T-cell (primary cell): Measurements from ENCODE around the gene ADAP1. TPM values are rescaled to one million over a fixed set of nuclear protein-coding genes. Genes with fewer than 3 reads are reported as not detected.

ENCODE experiments used
- ATAC-seq, 4 experiments: fragments of 200-7000 bp in 3 of 4; fragments of 150-1000 bp in 1 of 4; cut with Tn5 transposase; replicated peaks in 1 of 4; 1 replicate in 3 of 4; 2 replicates in 1 of 4; pipeline ENCODE4 v1.10.0; 2021; ENCODE audit warnings: moderate library complexity in 3 of 4, mild to moderate bottlenecking in 2 of 4, moderate number of reproducible peaks in 1 of 4
- CTCF ChIA-PET, 2 donors: fragments of 300-600 bp; sonication (Branson Sonifier 250); formaldehyde crosslinking; loops; one replicate each; lab custom pipeline; 2022; ENCODE audit warnings: antibody characterized with exemption in 2 of 2; lab: Charles Lee
- POLR2A ChIA-PET, 2 donors: fragments of 300-600 bp; sonication (Branson Sonifier 250); formaldehyde crosslinking; loops; one replicate each; lab custom pipeline; 2022; ENCODE audit warnings: antibody characterized with exemption in 2 of 2; lab: Charles Lee
- DNase-seq, 35 experiments: peaks; one replicate each; pipeline versions ENCODE4 v3.0.0 to v3.0.0-alpha.2; 2013 to 2023
- H3K27ac ChIP-seq: one replicate; pipeline ENCODE4 v1.5.1; 2013; ENCODE audit warnings: low read length
- H3K27me3 ChIP-seq, 2 experiments: replicated peaks in 1 of 2; 1 replicate in 1 of 2; 2 replicates in 1 of 2; pipeline versions ENCODE4 v1.6.1 to v1.7.0; 2013; ENCODE audit warnings: low read length in 1 of 2, mixed read lengths in 1 of 2; ENCODE audit not compliant: control insufficient read depth in 2 of 2, insufficient read depth in 2 of 2; ENCODE audit errors: extremely low read depth in 1 of 2
- H3K36me3 ChIP-seq, 2 donors: 1 replicate in 1 of 2; 2 replicates in 1 of 2; pipeline versions ENCODE4 v1.6.1 to v1.7.0; 2013; ENCODE audit warnings: low read length in 1 of 2; ENCODE audit not compliant: control insufficient read depth in 2 of 2, insufficient read depth in 1 of 2; ENCODE audit errors: extremely low read depth in 1 of 2
- H3K4me1 ChIP-seq, 2 experiments: 1 replicate in 1 of 2; 2 replicates in 1 of 2; pipeline versions ENCODE4 v1.6.1 to v1.7.0; 2013; ENCODE audit warnings: low read length in 2 of 2, mixed read lengths in 1 of 2; ENCODE audit not compliant: insufficient read depth in 2 of 2, control insufficient read depth in 1 of 2; ENCODE audit errors: extremely low read depth in 1 of 2
- H3K4me3 ChIP-seq, 2 donors: 1 replicate in 1 of 2; 2 replicates in 1 of 2; pipeline versions ENCODE4 v1.5.1 to v1.7.0; 2013; ENCODE audit warnings: mild to moderate bottlenecking in 2 of 2, low read length in 1 of 2, moderate library complexity in 1 of 2; ENCODE audit not compliant: control insufficient read depth in 1 of 2; ENCODE audit errors: extremely low read depth in 1 of 2
- H3K9me3 ChIP-seq: 2 replicates; pipeline ENCODE4 v1.7.0; 2013
- H3K27ac Mint-ChIP-seq, 2 donors: one replicate each; pipeline ENCODE4 v1.8.0; 2020 to 2021; ENCODE audit warnings: mild to moderate bottlenecking in 2 of 2, mixed read lengths in 2 of 2
- H3K27me3 Mint-ChIP-seq, 2 donors: one replicate each; pipeline ENCODE4 v1.8.0; 2021 to 2022; ENCODE audit warnings: mixed read lengths in 2 of 2
- H3K36me3 Mint-ChIP-seq: one replicate; pipeline ENCODE4 v1.8.0; 2021; ENCODE audit warnings: mixed read lengths
- H3K4me1 Mint-ChIP-seq, 3 donors: one replicate each; pipeline ENCODE4 v1.8.0; 2020 to 2022; ENCODE audit warnings: mixed read lengths in 3 of 3, mild to moderate bottlenecking in 1 of 3
- H3K4me3 Mint-ChIP-seq, 3 donors: one replicate each; pipeline ENCODE4 v1.8.0; 2020 to 2022; ENCODE audit warnings: mild to moderate bottlenecking in 3 of 3, mixed read lengths in 3 of 3, moderate library complexity in 3 of 3
- H3K9me3 Mint-ChIP-seq, 3 donors: one replicate each; pipeline ENCODE4 v1.8.0; 2020 to 2022; ENCODE audit warnings: mixed read lengths in 3 of 3
- WGBS: methylation state at CpG from one replicate; pipeline ENCODE4 v1.1.5; 2013; ENCODE audit warnings: missing lambda C conversion rate; ENCODE audit not compliant: insufficient coverage; 5-methylcytosine and 5-hydroxymethylcytosine counted together
- total RNA-seq, 35 experiments: library from RNA in 6 of 35; stranded (reverse) in 6 of 35; fragments of 120-200 nt in 1 of 35; gene quantifications; one replicate each; pipeline versions ENCODE4 v1.2.1 to v1.2.4 and lab custom pipeline; 2013 to 2026

The ADAP1 gene
- total RNA-seq, 5 donors from 2014 or later (not counting 1 experiment from before 2014, with no cell fraction given) = 10.6 to 26.9 (median 23.5) TPM

DNA sequence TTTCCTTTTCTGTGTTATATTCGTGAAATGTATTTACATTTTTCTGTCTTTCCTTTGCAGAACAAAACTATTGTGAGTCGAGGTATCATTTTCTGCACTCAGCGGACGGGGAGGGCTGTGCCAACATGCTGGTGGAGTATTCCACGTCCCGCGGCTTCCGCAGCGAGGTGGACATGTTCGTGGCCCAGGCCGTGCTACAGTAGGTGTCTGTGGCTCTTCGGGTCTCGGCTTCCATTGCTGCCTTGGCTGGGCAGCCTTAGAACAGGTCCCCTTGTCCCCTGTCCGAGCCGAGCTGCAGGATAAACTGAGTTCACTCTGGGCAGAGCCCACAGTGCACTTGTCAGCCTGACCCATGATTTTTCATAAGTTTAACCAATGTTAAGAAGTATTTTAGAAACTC lies 63.6 kb downstream of the ADAP1 start:
- Mint-ChIP-seq H3K4me1 (peaks cover 0 to 2% (median 0%) of the 10 kb centered on the region in 3 donors), H3K27me3 (no peaks in the 10 kb centered on the region), H3K36me3 (peaks cover 38% of the 10 kb centered on the region), H3K9me3 (no peaks in the 10 kb centered on the region), H3K4me3 (no peak overlapping the region), H3K27ac (no peak overlapping the region)
- Histone ChIP-seq H3K9me3 (no peaks in the 10 kb centered on the region), H3K27ac (no peak overlapping the region), H3K27me3 (no peaks in the 10 kb centered on the region), H3K36me3 (peaks cover 43 to 87% of the 10 kb centered on the region in 2 donors), H3K4me3 (no peak overlapping the region), H3K4me1 (peaks cover 0 to 3% of the 10 kb centered on the region in 2 experiments)
- ATAC-seq (no peak), DNase-seq (no peak)
- ChIA-PET CTCF (no interaction called here), POLR2A (no interaction called here)
- WGBS = 98% methylated on average over 12 of the region's 15 CpGs

DNA sequence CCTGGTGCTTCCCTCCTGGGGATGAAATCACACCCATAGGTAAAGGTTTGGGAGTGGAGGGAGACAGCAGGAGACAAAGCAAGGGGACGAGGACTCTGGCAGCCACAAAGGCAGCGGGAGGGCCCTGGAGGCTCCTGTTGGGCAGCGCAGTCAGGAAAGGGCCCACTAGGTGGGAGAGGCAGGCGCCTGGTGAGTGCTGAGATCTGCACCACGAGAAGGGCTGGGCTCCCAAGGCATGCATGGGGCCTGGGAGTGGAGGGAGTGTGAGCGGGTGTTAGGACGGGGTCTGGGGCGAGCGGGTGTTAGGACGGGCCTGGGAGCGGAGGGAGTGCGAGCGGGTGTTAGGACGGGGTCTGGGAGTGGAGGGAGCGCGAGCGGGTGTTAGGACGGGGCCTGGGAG lies 65.1 kb downstream of the ADAP1 start:
- no peaks in the 10 kb centered on the region for H3K9me3 ChIP-seq
- H3K27ac Mint-ChIP-seq = no peak overlapping the region
- ChIA-PET CTCF (no interaction called here), POLR2A (no interaction called here)
- peaks cover 32 to 72% of the 10 kb centered on the region in 2 donors for H3K36me3 ChIP-seq
- ATAC-seq (no peak), DNase-seq (no peak)
- WGBS = 100% methylated on average over 5 of the region's 18 CpGs
- H3K4me3 ChIP-seq = no peak overlapping the region
- H3K4me3 Mint-ChIP-seq = no peak overlapping the region
- H3K36me3 Mint-ChIP-seq = peaks cover 34% of the 10 kb centered on the region
- H3K4me1 Mint-ChIP-seq = peaks cover 0 to 10% (median 6%) of the 10 kb centered on the region in 3 donors
- H3K27ac ChIP-seq = no peak overlapping the region
- no peaks in the 10 kb centered on the region for H3K27me3 Mint-ChIP-seq
- peaks cover 0 to 18% of the 10 kb centered on the region in 2 experiments for H3K4me1 ChIP-seq
- no peaks in the 10 kb centered on the region for H3K27me3 ChIP-seq
- no peaks in the 10 kb centered on the region for H3K9me3 Mint-ChIP-seq

DNA sequence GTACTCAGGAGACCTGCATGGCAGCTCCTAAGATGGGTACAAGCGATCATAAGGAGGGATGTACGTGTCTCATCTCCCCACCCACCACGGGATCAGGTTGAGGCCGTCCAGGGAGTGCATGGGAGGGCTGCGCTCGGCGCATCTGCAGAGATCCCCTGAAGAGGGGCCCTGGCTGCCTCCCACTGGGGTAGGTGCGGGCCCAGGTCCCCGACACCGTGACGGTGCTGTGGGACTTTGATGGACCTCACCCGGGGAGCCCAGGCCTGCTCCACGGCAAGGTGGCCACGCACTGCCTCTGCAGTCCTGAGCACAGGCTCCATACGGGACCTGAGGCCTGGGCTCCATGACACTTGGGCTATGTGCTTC lies 65.5 kb downstream of the ADAP1 start:
- no peaks in the 10 kb centered on the region for H3K27me3 ChIP-seq
- H3K27me3 Mint-ChIP-seq = no peaks in the 10 kb centered on the region
- peaks cover 0 to 22% of the 10 kb centered on the region in 2 experiments for H3K4me1 ChIP-seq
- H3K9me3 ChIP-seq = no peaks in the 10 kb centered on the region
- no peak for DNase-seq
- no peak overlapping the region for H3K27ac ChIP-seq
- peaks cover 0 to 11% (median 7%) of the 10 kb centered on the region in 3 donors for H3K4me1 Mint-ChIP-seq
- H3K4me3 ChIP-seq = no peak overlapping the region
- no peak for ATAC-seq
- WGBS = 83% methylated on average over 8 of the region's 15 CpGs
- ChIA-PET POLR2A (no interaction called here), CTCF (no interaction called here)
- H3K27ac Mint-ChIP-seq = no peak overlapping the region
- H3K4me3 Mint-ChIP-seq = no peak overlapping the region
- no peaks in the 10 kb centered on the region for H3K9me3 Mint-ChIP-seq
- H3K36me3 Mint-ChIP-seq = peaks cover 32% of the 10 kb centered on the region
- H3K36me3 ChIP-seq = peaks cover 29 to 70% of the 10 kb centered on the region in 2 donors

DNA sequence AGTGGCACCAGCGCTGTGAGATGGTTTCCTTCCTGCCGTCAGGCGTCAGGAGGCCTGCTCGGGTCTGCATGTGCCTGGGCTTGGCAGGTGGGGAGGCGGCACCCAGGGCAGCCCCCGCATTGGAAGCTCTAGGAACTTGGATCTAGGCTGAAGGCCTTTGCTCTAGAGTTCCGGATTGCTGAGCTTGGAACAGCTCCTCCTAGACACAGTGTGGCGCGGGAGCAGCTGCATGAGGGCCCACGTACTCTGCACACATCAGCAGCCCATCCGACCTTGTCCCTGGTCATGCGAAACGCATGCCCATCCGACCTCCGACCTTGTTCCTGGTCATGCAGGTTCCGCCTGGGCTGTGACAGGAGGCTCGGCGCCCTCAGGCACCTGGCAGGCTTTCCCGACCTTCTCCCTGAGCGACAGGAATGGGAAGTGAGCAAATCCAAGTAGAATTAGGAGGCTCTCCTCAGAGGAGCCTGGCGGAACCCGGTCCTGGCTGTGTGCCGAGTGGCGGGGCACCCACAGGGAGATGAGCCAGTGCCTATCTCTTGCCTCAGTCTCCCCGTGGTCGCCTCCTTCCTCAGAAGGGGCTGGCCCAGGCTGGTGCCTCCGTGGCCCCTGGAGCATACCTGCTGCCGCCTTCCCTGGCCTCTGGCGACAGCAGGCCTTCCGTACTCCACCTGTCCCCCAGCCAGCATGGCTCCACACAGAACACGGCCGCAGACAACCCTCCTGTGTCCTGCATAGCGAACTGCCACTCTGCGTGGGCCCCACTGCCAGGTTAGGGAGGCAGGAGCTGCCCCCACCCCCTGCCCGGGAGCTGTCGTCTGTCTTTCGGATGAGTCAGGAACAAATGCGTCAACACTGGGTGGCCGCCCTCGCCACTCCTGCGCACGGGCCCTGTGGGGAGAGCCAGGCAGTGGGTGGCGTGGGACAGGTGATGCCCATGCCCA lies 66.1 kb downstream of the ADAP1 start:
- WGBS = 95% methylated on average over 40 of the region's 43 CpGs
- Mint-ChIP-seq H3K27me3 (no peaks in the 10 kb centered on the region), H3K27ac (no peak overlapping the region), H3K4me3 (no peak overlapping the region), H3K36me3 (peaks cover 25% of the 10 kb centered on the region), H3K4me1 (peaks cover 1 to 13% (median 8%) of the 10 kb centered on the region in 3 donors), H3K9me3 (no peaks in the 10 kb centered on the region)
- ChIA-PET POLR2A (no interaction called here), CTCF (no interaction called here)
- Histone ChIP-seq H3K27me3 (no peaks in the 10 kb centered on the region), H3K36me3 (peaks cover 30 to 63% of the 10 kb centered on the region in 2 donors), H3K4me3 (no peak overlapping the region), H3K4me1 (peaks cover 0 to 28% of the 10 kb centered on the region in 2 experiments), H3K27ac (no peak overlapping the region), H3K9me3 (no peaks in the 10 kb centered on the region)
- ATAC-seq (no peak), DNase-seq (no peak)

DNA sequence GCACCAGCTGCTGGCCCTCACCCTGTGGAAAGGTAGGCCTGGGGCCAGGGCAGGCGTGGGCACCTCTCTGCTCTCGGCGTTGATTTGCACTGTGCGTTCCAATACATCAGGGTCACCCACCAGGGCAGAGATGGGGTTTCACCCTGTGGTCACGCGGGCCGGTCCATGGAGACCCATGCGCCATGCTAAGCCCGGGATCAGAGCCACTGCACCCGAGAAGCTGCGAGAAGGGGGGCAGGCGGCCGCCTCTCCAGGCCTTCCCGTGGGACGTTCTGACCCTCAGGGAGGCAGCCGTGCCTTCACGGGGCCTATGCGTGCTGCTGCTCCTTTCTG lies 67.0 kb downstream of the ADAP1 start:
- no peaks in the 10 kb centered on the region for H3K27me3 ChIP-seq
- Mint-ChIP-seq H3K4me1 (peaks cover 6 to 18% (median 13%) of the 10 kb centered on the region in 3 donors), H3K4me3 (no peak overlapping the region), H3K27ac (no peak overlapping the region), H3K9me3 (no peaks in the 10 kb centered on the region), H3K36me3 (peaks cover 19% of the 10 kb centered on the region), H3K27me3 (no peaks in the 10 kb centered on the region)
- H3K9me3 ChIP-seq = no peaks in the 10 kb centered on the region
- ChIA-PET CTCF (no interaction called here), POLR2A (no interaction called here)
- H3K36me3 ChIP-seq = peaks cover 29 to 54% of the 10 kb centered on the region in 2 donors
- ATAC-seq (no peak), DNase-seq (no peak)
- no peak overlapping the region for H3K4me3 ChIP-seq
- H3K27ac ChIP-seq = no peak overlapping the region
- peaks cover 0 to 36% of the 10 kb centered on the region in 2 experiments for H3K4me1 ChIP-seq
- WGBS = 93% methylated on average over 18 of the region's 18 CpGs

DNA sequence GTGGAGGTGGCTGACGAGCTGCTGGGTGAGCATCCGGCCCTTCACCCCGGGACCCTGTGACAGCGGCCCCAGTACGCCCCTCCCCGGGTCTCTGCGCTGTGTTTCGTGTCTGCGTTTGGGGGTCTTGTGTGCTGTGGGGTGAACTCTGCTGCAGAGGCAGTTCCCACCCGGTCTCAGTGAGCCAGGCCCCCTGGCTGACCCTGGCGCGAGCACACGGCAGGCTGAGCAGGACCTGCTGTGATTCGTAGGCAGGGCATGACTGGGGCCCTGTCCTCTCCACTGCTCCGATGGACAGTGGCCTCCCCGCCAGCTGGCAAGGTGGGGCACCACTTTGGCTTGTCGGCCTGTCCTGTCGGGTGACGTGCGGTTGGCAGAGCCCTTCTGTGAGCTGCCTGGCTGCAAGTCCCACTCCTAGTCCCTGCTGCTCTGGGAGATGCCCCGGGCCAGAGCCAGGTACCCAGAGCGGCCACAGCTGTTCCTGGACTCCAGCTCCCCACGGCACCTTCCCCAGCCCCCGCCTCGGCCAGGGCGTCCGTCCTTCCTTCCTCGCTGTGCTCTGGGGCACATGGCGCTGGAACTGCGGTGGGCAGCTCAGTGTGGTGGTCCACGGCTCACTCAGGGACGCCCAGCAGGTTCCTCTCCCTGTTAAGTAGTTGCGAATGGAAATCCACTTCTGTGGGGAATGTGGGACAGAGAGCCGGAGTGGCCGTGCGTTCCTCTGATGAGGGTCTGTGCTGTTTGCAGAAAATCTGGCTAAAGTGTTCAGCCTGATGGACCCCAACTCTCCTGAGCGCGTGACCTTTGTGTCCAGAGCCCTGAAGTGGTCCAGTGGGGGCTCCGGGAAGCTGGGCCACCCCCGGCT lies 67.6 kb downstream of the ADAP1 start:
- H3K27ac Mint-ChIP-seq = no peak overlapping the region
- 97% methylated on average over 39 of the region's 40 CpGs for WGBS

More for the DNA sequence above, 67.6 kb downstream of the ADAP1 start:
- ChIA-PET CTCF (no interaction called here), POLR2A (no interaction called here)
- Histone ChIP-seq H3K4me3 (no peak overlapping the region), H3K27ac (no peak overlapping the region), H3K4me1 (peaks cover 0 to 41% of the 10 kb centered on the region in 2 experiments), H3K36me3 (peaks cover 28 to 51% of the 10 kb centered on the region in 2 donors), H3K27me3 (no peaks in the 10 kb centered on the region), H3K9me3 (no peaks in the 10 kb centered on the region)
- H3K4me1 Mint-ChIP-seq = peaks cover 6 to 21% (median 18%) of the 10 kb centered on the region in 3 donors
- peaks cover 16% of the 10 kb centered on the region for H3K36me3 Mint-ChIP-seq
- no peaks in the 10 kb centered on the region for H3K9me3 Mint-ChIP-seq
- no peak for DNase-seq
- H3K4me3 Mint-ChIP-seq = no peak overlapping the region
- H3K27me3 Mint-ChIP-seq = no peaks in the 10 kb centered on the region
- ATAC-seq = no peak
